DOHH2 (cell line): ENCODE data around the gene PLSCR3.
A peak's percentile ranks its signal among the peaks of the same experiment; 100 is the strongest.

ENCODE experiments used
- H3F3A ChIP-seq: fragments of 200-600 bp; sonication (generic), shearing (Covaris generic); 2 replicates; pipeline ENCODE4 v1.6.0; 2016; ENCODE audit warnings: antibody characterized with exemption, mild to moderate bottlenecking; ENCODE audit not compliant: control insufficient read depth, insufficient read depth
- H3K27ac ChIP-seq: fragments of 200-600 bp; sonication (generic); 2 replicates; pipeline ENCODE4 v1.5.1; 2014; ENCODE audit warnings: low read depth, mild to moderate bottlenecking, low read length, moderate library complexity
- H3K27me3 ChIP-seq: fragments of 200-600 bp; sonication (generic); 2 replicates; pipeline ENCODE4 v1.6.1; 2014; ENCODE audit warnings: mild to moderate bottlenecking, low read length, mixed read lengths; ENCODE audit not compliant: control insufficient read depth
- H3K36me3 ChIP-seq: fragments of 200-600 bp; sonication (generic); 2 replicates; pipeline ENCODE4 v1.6.1; 2014; ENCODE audit warnings: mild to moderate bottlenecking, low read length, moderate library complexity, mixed read lengths; ENCODE audit not compliant: control insufficient read depth
- H3K4me1 ChIP-seq: fragments of 200-600 bp; sonication (generic); 2 replicates; pipeline ENCODE4 v1.6.1; 2014; ENCODE audit warnings: mild to moderate bottlenecking, low read length, mixed read lengths; ENCODE audit not compliant: control insufficient read depth
- H3K4me2 ChIP-seq: fragments of 200-600 bp; sonication (generic); 2 replicates; pipeline ENCODE4 v1.6.0; 2014; ENCODE audit warnings: mild to moderate bottlenecking, low read length, moderate library complexity
- H3K4me3 ChIP-seq: fragments of 200-600 bp; sonication (generic); 2 replicates; pipeline ENCODE4 v1.5.1; 2014; ENCODE audit warnings: mild to moderate bottlenecking, low read length, mixed read lengths
- H3K79me2 ChIP-seq: fragments of 200-600 bp; sonication (generic); 2 replicates; pipeline ENCODE4 v1.6.1; 2014; ENCODE audit warnings: mild to moderate bottlenecking, low read length, mixed read lengths; ENCODE audit not compliant: control insufficient read depth
- H3K9me2 ChIP-seq: fragments of 200-600 bp; sonication (generic); replicated peaks from 2 replicates; pipeline ENCODE4 v1.6.1; 2014; ENCODE audit warnings: mild to moderate bottlenecking, low read length, mixed read lengths; ENCODE audit not compliant: control insufficient read depth
- H3K9me3 ChIP-seq: fragments of 200-600 bp; sonication (generic); 2 replicates; pipeline ENCODE4 v1.6.1; 2014; ENCODE audit warnings: antibody characterized with exemption, low read length, mixed read lengths; ENCODE audit not compliant: control insufficient read depth, insufficient read depth
- H4K20me1 ChIP-seq: fragments of 200-600 bp; sonication (generic); 2 replicates; pipeline ENCODE4 v1.6.0; 2014; ENCODE audit warnings: low read depth, mild to moderate bottlenecking, antibody characterized with exemption, low read length, moderate library complexity; ENCODE audit not compliant: control insufficient read depth, insufficient read depth
- CTCF ChIP-seq: fragments of 200-600 bp; sonication (generic); IDR thresholded peaks from one replicate; pipeline ENCODE4 v1.5.1; 2014; ENCODE audit warnings: antibody characterized with exemption, mild to moderate bottlenecking, low read depth, low read length; ENCODE audit not compliant: poor library complexity, severe bottlenecking
- EZH2phosphoT487 ChIP-seq: fragments of 200-600 bp; sonication (generic); IDR thresholded peaks from 2 replicates; pipeline ENCODE4 v1.6.1; 2017; ENCODE audit warnings: borderline replicate concordance, mild to moderate bottlenecking, antibody characterized with exemption, low read length, moderate library complexity, mixed read lengths

The PLSCR3 gene

GRCh38 chr17:7389924-7390910 is 4.1 kb downstream of the PLSCR3 start:
- H3K9me3 ChIP-seq: no peaks in the 10 kb centered on the region
- H4K20me1 ChIP-seq: no peaks in the 10 kb centered on the region
- H3K27me3 ChIP-seq: no peaks in the 10 kb centered on the region
- no peaks in the 10 kb centered on the region for H3K9me2 ChIP-seq
- peaks cover 13% of the 10 kb centered on the region for H3K4me1 ChIP-seq
- no peak for TF ChIP-seq EZH2phosphoT487
- TF ChIP-seq CTCF: no peak
- H3K79me2 ChIP-seq: peaks cover 6% of the 10 kb centered on the region; the same call in 1 of the 2 replicates
- peaks cover 4% of the 10 kb centered on the region; the same call in 1 of the 2 replicates for H3F3A ChIP-seq
- no peak overlapping the region for H3K27ac ChIP-seq
- H3K4me2 ChIP-seq: no peak overlapping the region
- H3K4me3 ChIP-seq: no peak overlapping the region
- H3K36me3 ChIP-seq: no peaks in the 10 kb centered on the region

DNA sequence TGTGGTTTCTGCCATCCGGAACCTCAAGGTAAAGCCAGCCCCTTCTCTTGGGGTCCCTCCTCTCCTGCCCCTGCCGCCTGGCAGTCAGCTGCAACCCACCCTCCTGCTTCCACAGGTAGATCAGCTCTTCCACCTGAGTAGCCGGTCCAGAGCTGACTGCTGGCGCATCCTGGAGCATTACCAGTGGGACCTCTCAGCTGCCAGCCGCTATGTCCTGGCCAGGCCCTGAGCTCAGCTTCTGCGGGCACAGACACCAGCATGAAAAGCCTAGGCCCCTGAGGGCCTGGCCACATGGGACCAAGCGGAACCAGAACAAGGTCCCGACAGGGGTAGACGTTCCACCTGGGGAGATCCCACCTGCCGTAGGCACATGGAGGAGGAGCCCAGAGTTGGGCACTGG is 5.5 kb downstream of the PLSCR3 start:
- Histone ChIP-seq H3K27ac (no peak overlapping the region), H3K4me2 (no peak overlapping the region), H3K36me3 (no peaks in the 10 kb centered on the region), H3K27me3 (no peaks in the 10 kb centered on the region), H3K9me2 (no peaks in the 10 kb centered on the region), H4K20me1 (no peaks in the 10 kb centered on the region), H3K4me3 (no peak overlapping the region), H3F3A (peaks cover 4% of the 10 kb centered on the region; the same call in 1 of the 2 replicates), H3K4me1 (peaks cover 18% of the 10 kb centered on the region), H3K9me3 (no peaks in the 10 kb centered on the region), H3K79me2 (peaks cover 5% of the 10 kb centered on the region; the same call in 1 of the 2 replicates)
- TF ChIP-seq CTCF: no peak
- no peak for TF ChIP-seq EZH2phosphoT487

GRCh38 chr17:7384489-7385081 is 9.7 kb downstream of the PLSCR3 start:
- Histone ChIP-seq H4K20me1 (no peaks in the 10 kb centered on the region), H3K79me2 (no peaks in the 10 kb centered on the region), H3K36me3 (no peaks in the 10 kb centered on the region), H3K4me1 (peaks cover 15% of the 10 kb centered on the region), H3F3A (no peaks in the 10 kb centered on the region), H3K27me3 (0 out of 2 replicates have a peak, but pooled peaks cover 6% of the 10 kb centered on the region), H3K4me3 (peak overlapping the region; percentile 86), H3K4me2 (peak overlapping the region; percentile 91), H3K9me3 (peaks cover under 1% of the 10 kb centered on the region; the same call in 1 of the 2 replicates), H3K9me2 (no peaks in the 10 kb centered on the region), H3K27ac (no peak overlapping the region)
- TF ChIP-seq CTCF (no peak), EZH2phosphoT487 (no peak)
